HepG2 (cell line): Measurements from ENCODE around the gene RBBP8NL. TPM values are rescaled to one million over a fixed set of nuclear protein-coding genes. Genes with fewer than 3 reads are reported as not detected.

Source experiments
- CREB3 ChIP-seq: sonication (generic); formaldehyde crosslinking; IDR thresholded peaks from 2 replicates; pipeline ENCODE4 v1.5.0; 2020; ENCODE audit warnings: missing genetic modification reagents
- ELF1 ChIP-seq: sonication (generic); formaldehyde crosslinking; IDR thresholded peaks from 2 replicates; pipeline ENCODE4 v1.4.0; 2020; ENCODE audit warnings: missing genetic modification reagents
- HNF1B ChIP-seq: sonication (generic); formaldehyde crosslinking; IDR thresholded peaks from 2 replicates; pipeline ENCODE4 v1.5.1; 2020; ENCODE audit warnings: mild to moderate bottlenecking, moderate library complexity, missing genetic modification reagents
- HNRNPL ChIP-seq: fragments of 200-400 bp; formaldehyde crosslinking; IDR thresholded peaks from 2 replicates; pipeline ENCODE4 v1.6.1; 2017; ENCODE audit warnings: mild to moderate bottlenecking, low read depth, low read length
- IRF2 ChIP-seq: IDR thresholded peaks from 2 replicates; pipeline ENCODE4 v1.6.1; 2018; ENCODE audit warnings: missing genetic modification reagents, missing compliant biosample characterization
- ZBTB2 ChIP-seq: sonication (generic); formaldehyde crosslinking; IDR thresholded peaks from 2 replicates; pipeline ENCODE4 v1.8.0; 2022; ENCODE audit warnings: low read depth, missing genetic modification reagents
- ZNF18 ChIP-seq: sonication (generic); formaldehyde crosslinking; IDR thresholded peaks from 2 replicates; pipeline ENCODE4 v1.8.0; 2022; ENCODE audit warnings: mild to moderate bottlenecking, missing genetic modification reagents; ENCODE audit not compliant: insufficient replicate concordance
- ZNF484 ChIP-seq: sonication (generic); formaldehyde crosslinking; IDR thresholded peaks from 2 replicates; pipeline ENCODE4 v1.5.1; 2020; ENCODE audit warnings: mild to moderate bottlenecking, low read depth, missing genetic modification reagents, borderline replicate concordance
- polyA plus RNA-seq, 8 experiments: library from polyadenylated mRNA; depleted of rRNA in 3 of 8; stranded (reverse) in 7 of 8; unstranded in 1 of 8; fragments of >200 nt; fragmentation: Illumina TruSeq in 4 of 8; extraction: Trizol in 4 of 8; gene quantifications; 2 replicates each; pipeline versions ENCODE4 v1.2.1 to v1.2.3, GENCODE V29; 2011 to 2016; ENCODE audit warnings: low read depth in 4 of 8, missing spikeins in 1 of 8, mixed read lengths in 1 of 8; ENCODE audit not compliant: insufficient read depth in 1 of 8
- total RNA-seq, 5 experiments: library from RNA; depleted of rRNA; stranded (reverse); fragments of >200 nt; fragmentation: Illumina TruSeq; extraction: Trizol; gene quantifications; 2 replicates each; pipeline ENCODE4 v1.2.3, GENCODE V29; 2016; ENCODE audit warnings: low read depth in 1 of 5

RBBP8NL gene
- total and polyA plus RNA-seq, 2 of the 13 experiments (the other 11 are each of a cell fraction or from before 2014, with no cell fraction given) = 0.69 to 0.86 TPM

GRCh38 chr20:62365814-62366369 is 61.4 kb downstream of the RBBP8NL start (continued):
- TF ChIP-seq HNF1B (CRISPR knock-in tag) (peak; percentile 10; the same call in 1 of the 2 replicates), ZNF18 (no peak), HNRNPL (no peak), ZBTB2 (no peak), CREB3 (CRISPR knock-in tag) (no peak), ZNF484 (CRISPR knock-in tag) (no peak), ELF1 (CRISPR knock-in tag) (peak; percentile 40; the same call in 1 of the 2 replicates), IRF2 (0 out of 2 replicates have a peak, but pooled peaks have one; percentile 6)
